ENCODE measurements around the gene ANKRD42.

Gene ANKRD42

DNA sequence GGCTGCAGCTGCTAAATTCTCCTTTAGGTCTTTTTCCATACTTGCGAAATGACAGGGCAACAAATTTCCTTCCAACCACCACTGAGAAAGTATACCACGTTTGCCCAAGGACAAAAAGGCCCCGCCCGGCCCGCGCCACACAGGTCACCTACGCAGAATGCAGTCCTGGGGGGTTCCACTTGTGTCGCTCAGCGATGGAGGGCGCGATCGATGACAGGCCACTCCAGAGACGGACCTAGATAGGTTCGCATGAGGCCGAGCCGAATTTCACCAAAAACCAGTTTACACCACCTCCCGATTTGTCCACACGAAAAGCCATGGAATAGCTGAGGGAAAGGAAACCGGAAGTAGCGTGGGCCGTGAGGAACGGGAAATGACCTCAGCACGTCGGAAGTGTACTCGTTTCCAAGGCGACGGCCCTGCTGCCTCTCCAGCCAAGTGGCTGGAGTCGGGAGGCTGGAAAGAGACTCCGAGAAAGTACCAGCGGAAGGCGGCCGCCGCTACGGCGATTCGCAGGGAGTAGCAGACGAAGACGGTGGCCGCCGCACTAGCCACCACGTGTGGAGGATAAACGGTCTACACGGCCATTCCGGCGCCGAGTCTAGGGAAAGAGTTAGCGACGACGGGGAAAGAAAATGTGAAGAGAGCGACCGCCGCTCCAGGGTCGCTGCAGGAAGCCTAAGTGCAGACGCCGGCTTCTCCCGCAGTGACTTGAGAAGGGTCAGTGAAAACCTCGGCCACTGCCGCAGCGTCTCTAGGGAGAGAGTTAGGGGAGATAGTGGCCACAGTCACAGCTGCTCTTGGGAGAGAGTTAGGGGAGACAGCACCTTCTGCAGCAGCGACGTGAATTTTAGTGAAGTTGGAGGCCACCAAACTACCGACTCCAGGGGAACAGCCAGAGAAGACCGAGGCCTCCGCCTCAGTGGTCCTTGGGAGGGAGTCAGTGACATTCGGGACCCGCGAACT is at the start of gene ANKRD42:
Gene ANKRD42, plus strand, starts transcription at position 398 of the 966 bp plus-strand sequence. CDS start 959 bp downstream, outside the sequence.
- peak; percentile 23 to 91 (median 88) for DNase-seq

DNA sequence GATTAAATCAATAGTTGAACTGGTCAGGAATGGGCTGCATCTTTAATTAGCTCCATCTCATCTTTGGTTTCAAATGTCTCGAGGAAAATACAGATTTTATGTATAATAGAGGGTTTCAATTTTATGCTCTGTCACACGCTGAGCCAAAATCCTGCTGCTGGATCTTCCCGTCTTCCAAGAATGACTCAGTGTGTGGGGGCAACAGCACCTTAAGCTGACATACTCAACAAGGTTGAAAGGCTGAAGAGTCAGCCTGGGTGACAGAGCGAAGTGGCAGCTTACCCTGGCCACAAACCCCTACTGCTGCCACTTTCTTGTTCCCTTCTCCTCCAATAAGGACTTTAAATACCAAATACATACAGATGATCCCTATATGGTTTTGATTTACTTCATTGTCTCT is 45.6 kb upstream of the ANKRD42 start:
- no peak for DNase-seq

DNA sequence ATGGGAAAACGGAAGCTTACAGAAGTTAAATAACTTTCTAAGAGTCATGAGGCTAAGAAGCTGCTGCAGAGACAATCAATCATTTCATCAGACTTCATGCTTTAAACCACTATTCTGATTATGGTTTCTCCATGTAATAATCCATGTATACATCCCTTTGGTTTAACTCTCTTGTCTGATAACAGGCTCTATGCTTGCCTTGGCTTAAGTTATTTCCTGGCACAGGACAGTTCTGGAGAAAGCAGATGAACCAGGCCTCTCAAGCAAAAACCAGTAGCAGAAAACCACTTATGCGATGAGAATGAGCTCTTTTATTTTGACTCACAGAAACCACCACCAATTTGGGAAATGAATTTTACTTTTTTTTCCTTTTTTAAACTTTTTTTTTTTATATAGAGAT is 43.1 kb upstream of the ANKRD42 start:
- no peak for DNase-seq

DNA sequence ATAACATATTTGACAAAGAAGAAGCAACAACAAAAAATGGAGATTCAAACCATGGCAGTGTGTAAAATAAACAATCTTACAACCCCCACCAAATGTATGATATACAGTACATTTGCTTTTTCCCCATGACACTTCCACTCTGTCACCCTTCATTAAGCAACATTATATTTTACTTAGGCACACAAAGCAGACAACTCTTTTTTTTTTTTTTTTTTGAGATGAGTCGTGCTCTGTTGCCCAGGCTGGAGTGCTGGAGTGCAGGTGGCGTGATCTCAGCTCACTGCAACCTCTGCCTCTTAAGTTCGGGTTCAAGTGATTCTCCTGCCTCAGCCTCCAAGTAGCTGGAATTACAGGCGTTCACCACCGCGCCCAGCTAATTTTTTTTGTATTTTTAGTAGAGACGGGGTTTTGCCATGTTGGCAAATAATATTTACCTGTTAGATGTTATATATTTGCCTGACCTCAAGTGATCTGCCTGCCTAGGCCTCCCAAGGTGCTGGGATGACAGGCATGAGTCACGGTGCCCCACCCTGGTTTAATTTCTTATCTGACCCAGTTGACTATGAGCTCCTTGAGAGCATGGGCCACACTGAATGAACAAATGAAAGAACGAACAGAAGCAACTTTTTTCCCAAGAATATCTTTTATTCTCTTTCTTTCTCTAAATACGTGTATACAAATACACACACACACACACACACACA is 42.1 kb upstream of the ANKRD42 start:
- DNase-seq, result no peak

DNA sequence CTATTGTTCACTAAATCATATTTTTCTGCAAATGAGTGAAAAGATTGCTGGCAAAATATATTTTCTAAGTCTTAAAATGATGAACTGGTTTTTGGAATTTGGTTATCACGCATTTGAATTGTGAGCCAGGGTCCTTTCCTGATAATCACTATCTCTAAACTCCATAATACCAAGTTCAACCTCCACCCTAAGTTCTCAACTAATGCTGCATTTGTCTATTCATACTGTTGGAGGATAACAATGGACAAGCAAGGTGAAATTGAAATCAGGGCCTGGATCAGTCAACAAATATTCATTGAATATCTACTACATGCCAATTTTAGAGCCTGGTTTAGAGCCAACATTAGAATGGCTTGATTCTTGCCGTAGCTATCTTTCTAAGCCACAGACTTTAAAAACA is 41.2 kb upstream of the ANKRD42 start:
- DNase-seq, result no peak

DNA sequence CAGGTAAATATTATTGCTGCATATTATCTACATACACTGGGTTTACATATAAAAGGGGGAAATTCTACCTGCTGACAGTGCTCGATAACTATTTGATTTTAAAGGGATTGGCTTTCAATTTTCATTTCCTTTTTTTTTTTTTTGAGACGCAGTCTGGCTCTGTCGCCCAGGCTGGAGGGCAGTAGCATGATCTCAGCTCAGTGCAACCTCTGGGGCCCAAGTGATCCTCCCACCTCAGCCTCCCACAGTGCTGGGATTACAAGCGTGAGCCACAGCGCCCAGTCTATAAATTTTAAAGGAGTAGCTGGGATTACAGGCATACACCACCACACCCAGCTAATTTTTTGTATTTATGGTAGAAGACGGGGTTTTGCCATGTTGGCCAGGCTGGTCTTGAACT is 39.7 kb upstream of the ANKRD42 start:
- no peak for DNase-seq

DNA sequence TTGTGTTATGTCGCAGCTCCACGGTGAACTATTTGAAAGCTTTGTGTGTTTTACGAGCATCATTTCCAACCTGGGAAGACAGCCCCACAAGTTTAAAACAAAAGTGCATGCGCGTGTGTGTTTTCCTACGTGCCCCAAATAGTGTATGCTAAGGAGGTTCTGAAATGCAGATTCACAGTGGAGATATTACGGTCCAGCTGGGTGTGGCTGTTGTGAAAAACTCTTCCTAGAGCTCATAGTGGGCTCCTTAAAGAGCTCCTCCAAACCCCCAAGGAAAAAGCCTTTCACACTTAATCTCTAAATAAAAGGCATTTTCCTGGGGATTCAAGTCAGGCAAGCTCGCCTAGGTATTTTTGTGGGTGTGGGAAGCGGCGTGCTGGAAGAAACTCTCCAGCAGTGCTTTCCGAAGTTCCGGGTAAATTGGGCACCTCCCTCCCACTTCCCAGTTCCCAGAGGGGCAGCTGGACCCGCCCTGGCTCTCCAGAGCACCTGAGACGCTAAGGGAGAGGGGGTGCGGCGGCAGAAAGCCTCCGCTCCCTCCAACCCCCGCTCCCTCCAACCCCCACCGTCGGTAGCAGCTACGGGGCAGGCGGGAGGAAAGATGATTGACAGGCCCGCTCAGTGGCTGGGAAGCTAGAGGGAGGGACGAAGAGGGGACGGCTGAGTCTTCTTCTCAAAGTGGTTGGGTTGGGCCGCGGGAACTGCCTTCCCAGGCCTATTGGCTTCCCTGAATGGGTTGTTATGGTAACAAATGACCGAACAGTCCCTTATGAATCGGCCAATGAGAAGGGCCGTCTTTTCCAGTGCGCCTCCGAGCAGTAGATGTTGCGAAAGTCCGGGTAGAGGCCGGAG is 37.1 kb upstream of the ANKRD42 start:
- DNase-seq, result peak; percentile 93 to 100 (median 98)

DNA sequence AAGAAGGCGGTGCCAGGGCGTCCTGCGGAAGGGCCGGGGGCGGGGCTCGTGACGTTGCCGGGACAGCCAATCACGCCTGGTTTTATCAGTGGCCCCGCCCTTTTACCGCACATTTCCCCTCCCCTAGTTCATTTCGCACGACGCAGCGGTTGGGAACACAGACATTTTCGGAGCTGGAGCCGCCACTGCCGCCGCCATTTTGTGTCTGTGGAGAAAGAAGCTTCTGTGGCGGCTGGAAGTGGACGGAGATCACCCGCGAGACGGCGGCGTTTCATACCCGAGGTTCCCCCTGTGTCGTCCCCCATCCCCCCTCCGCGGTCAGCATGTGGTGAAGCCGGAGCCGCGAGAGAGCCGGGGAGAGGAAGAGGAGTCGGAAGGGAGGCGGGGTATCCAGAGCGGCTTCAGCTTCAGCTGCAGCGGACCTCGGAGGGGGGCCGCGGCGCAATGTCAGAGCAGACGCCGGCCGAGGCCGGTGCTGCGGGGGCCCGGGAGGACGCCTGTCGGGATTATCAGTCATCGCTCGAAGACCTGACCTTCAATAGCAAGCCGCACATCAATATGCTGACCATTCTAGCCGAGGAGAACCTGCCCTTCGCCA is 36.4 kb upstream of the ANKRD42 start, which contains the start of gene PCF11:
Gene PCF11, plus strand, starts transcription at position 136 of the 598 bp plus-strand sequence. Its CDS starts 309 bp downstream, at position 445.
- DNase-seq, result peak in 2 of 14 donors; percentile 55 to 99

DNA sequence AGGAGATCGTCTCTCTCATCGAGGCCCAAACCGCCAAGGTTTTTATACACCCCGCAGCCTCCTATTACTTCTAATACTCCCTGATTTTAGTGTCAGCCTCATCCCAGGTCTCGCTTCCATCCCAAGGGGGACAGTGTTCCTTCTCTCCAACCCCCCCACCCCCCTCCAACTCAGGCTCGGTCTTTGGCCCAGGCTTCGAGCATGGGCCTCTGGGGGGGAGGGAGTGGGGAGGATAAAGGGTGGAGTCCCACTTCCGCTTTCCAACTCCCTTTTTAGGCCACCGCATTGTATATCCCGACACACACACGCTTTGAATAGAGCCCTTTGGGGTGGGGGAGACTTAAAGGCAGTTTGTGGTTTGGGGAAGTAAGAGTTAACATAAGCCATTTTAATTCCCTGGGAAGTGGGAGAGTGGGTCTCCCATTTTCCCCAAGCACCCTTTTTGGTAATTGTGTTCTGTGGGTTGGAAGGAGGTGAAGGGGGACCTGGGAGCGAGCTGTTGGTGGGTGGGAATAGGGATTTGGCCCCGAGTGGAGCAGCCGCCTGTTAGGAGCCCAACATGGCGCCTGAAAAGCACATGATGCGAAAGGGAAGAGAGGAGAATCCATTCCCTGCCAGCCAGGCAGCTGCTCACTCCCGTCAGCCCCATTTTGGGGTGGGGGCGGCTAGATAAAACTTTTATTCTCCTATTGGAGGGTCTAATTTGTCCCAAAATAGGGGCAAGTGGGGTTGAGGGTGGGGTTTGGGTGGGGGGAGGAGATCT is 35.7 kb upstream of the ANKRD42 start:
- DNase-seq, result peak; percentile 13 to 87 (median 71)

DNA sequence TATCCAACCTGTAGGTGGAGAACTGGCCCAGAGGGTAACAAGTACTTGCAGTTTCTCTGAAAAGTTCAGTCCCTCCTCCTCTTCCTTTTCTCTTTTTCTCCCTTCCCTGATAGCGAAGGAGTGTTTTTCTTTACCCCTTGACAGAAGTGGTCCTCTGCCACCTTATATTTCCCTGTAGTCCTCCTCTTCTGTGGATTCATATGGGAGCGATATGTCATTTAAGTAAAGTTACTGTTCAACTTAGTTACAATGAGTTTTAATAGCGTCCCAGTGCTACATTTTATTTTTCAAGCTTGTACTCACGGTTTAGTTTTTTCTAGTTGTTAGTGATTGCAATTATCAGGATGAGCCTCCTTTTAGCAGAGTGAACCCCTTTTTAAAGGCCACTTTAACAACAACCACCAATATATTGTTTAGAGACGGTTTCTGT is 35.1 kb upstream of the ANKRD42 start:
- peak in 1 of 14 donors; percentile 69 for DNase-seq

DNA sequence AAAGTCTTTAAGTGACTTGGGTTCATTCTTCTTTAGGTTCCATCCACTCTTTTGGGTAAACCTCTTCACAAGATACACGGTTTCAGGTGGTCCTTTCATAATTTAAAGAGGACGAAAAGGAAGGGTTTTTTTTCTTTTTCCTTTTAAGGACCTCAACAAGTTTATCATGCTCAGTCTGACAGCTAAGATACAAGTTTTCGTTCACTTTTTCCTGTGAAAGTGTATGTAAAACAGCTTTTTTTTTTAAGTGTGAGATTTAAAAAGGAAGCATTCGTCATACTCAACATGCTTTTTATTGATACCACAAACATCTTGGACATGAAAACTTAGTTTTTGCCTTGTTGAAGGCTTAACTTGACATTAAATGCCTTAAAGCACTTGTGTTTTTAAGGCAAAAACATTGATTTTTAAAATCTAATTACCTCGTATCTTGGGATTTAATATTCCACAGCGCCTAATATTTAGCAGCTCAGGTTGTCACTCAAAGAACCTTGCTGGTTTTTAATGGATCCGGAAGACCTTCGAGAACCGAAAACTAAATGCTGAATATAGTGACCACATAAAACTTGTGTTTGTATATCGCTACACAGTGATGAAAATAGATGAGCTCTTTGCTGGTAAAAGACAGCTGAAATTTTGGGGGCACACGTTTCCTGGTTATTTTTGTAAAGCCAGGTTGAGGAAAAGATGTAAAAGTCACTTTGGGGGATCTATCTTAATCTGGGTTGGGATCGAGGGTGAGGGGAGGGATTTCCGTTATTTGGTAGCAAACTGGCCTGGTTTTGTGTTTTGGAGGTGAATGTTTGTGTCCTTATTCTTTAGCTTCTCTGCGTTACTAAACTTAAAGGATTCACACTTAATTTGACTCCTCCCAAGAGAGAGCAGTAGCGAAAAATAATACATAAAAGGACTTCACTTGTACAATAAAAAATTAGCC is 34.3 kb upstream of the ANKRD42 start:
- DNase-seq, result no peak

DNA sequence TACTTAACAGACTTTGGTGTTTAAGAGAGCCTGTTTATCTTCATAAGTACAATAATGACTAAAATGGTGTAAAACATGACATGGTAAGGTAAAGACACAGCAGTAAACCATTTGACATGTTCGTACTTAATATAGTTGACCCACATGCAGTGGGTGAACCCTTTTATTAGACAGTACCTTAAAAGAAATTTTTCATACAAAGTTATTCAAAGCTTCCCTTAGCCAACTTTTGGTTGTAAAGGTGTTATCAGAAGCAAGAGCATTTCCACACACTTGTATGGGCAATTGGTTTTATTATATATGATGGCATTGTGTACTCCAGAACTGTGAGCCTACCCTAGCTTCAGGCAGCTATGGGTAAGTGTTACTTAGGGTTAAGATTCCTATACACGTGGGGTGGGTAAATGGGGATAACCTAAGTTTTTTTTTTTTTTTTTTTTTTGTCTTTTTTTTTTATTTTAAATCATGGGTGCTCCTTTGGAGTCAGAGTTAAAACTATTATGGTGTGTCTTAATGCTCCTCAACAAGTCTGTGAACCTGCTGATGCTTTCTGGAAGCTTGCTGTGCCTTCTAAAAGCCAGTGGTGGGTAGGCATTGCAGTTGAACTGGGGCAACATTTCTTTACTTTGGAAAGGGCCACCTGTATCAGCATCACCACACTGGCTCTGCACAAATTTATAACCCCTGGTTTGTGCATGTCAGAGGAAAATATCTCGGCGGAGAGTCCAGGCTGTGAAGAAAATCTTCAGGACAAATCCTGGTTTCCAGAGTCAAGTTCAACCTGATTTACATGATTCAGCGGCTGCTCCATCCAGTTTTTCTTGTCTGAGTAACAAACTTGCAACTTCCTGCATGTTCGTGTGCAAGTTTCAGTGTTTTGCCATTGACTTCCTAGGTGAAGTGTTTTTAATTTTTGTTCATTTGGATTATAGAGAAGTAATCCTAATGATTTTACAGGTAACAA is 33.3 kb upstream of the ANKRD42 start:
- DNase-seq, result no peak

DNA sequence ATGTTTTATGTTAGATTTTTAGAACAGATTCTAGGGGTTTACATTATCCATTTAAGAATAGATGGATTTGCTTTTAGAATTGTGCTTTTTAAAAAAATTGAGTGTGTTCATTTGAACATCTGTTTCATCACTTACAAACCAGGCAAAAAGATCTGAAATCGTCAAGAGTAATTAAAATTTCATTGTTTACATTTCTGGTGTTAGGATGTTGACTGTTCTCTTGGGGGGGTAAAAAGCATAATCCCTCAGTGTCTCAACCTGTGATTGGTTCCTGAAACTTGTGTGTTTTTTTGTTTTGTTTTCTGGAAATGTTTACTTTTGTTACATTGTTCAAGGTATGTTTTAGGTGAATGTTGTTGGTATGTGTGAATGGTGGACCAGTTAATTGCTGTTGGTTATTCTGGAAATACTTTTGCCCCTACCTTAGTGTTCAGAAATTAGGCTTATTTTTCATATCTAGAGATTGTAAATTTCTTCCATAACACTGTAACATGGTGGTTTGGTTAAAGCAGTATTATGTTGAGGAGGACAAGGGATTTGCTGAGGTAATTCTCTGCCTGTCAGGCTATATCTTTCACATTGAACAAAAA is 31.8 kb upstream of the ANKRD42 start:
- DNase-seq, result no peak

DNA sequence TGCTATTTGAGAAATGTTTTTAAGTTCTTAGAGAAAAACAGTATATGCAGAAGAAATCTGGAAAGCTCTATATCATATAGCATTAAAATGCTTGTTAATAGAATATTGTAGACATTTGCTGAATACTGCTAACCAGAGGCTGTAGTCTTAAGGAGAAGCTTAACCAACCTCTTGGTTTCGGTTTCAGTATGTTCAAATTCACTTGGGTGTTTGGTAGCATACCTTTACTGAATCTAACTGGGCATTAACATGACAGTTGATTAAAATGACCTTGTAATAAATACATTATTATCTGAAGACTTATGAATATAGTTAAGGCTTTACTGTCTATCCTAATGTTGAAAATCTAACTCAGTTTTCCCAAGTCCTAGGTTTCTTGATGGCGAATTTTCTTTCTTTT is 31.1 kb upstream of the ANKRD42 start:
- no peak for DNase-seq

DNA sequence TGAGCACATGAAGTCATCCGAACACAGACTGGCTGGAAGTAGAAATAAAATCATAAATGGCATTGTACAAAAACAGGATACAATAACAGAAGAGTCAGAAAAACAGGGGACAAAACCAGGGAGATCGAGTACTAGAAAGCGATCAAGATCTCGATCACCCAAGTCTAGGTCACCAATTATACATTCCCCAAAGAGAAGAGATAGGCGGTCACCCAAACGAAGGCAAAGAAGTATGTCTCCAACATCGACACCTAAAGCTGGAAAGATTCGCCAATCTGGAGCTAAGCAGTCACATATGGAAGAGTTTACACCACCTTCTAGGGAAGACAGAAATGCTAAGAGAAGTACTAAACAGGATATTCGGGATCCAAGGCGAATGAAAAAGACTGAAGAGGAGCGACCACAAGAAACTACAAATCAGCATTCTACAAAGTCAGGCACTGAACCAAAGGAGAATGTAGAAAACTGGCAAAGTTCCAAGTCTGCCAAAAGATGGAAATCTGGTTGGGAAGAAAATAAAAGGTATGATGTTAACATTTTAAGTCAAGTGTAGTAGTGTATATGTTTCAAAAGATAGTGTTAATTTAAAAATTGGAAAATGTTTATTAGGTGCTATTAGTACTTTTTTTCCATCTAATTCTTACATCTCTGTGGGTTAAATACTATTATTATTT is 27.2 kb upstream of the ANKRD42 start:
- no peak for DNase-seq

DNA sequence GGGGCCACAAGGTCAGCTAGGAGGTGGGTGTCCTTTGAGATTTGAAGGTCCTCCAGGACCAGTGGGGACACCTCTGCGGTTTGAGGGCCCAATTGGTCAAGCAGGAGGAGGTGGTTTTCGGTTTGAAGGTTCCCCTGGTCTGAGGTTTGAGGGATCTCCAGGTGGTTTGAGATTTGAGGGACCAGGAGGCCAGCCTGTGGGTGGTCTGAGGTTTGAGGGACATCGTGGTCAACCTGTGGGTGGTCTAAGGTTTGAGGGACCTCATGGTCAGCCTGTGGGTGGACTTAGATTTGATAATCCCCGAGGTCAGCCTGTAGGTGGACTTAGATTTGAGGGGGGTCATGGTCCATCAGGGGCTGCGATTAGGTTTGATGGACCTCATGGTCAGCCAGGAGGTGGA is 24.8 kb upstream of the ANKRD42 start:
- no peak for DNase-seq

DNA sequence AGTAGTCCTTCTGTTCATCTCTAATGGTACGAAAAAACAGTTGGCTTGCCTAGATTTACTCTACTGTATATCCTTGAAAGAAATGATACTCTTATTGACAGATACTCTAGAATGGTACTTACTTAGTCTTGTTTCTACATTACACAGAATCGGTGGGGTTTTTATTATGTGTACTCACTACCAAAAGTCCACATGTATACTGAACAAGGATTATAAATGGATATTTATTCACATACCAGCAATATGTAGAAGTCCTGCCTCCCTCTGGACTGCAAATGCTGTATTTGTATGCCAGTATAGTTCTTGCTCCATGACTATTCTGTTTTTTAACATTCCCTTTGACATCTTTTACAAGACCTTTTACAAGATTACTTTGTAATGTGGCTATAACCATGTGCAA is 22.6 kb upstream of the ANKRD42 start:
- no peak for DNase-seq

DNA sequence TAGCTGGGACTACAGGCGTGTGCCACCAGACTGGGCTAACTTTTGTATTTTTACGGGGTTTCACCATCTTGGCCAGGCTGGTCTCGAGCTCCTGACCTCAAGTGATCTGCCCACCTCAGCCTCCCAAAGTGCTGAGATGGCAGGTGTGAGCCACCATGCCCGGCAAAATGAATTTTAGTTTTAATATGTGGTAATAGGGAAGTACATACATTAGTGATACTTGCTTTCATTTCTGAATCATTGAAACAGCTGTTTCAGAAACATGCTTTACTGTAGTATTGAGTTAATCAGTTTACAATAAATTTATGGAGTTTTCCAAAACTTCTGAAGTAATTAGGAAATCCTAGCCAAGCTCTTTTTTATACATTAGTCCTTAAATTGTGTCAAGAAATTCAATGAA is 21.0 kb upstream of the ANKRD42 start:
- no peak for DNase-seq
